HG03460 (cell line): ENCODE results near the gene QRFPR.
A peak's percentile ranks its signal among the peaks of the same experiment; 100 is the strongest.
"Not testable (repeated sequence)": the region's sequence is repeated elsewhere in the genome, so short reads cannot be mapped to it uniquely, and the experiment has no call there.

Source experiments
- ATAC-seq: cut with Tn5 transposase; IDR thresholded peaks from one replicate; pipeline ENCODE4 v1.9.1; 2021; ENCODE audit not compliant: unreplicated experiment

The QRFPR gene

DNA sequence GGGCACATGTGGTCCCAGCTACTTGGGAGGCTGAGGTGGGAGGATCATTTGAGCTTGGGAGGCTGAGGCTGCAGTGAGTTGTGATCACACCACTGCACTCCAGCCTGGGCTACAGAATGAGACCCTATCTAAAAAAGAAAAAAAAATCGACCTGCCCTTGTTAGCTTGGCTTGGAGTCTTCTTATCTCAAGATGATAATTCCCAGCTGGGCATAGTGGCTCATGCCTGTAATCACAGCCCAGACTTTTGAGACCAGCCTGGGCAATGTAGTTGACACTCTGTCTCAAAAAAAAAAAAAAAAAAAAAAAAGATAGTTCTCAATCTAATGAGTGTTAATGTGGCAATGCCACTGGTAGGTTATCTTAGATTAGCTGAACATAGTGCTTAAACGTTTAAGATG, 41.0 kb downstream of the QRFPR start:
- ATAC-seq = no peak

DNA sequence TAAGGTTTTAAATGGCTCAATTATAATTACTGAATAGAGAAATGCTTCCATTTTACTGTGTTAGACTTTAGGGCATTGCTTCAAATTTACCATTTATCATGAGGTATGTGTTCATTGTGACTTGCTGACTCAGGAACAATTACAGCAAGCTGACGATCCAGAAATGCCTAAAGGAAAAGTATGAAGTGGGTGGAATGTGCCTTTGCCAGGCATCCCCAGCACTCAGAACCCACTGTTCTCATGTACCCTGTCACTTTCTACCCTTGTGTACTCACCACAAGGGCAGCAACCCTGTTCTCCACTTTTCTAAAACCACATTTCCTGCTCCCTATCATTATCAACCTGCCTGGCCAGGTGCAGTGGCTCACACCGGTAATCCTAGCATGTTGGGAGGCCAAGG, 41.5 kb downstream of the QRFPR start:
- ATAC-seq = no peak

DNA sequence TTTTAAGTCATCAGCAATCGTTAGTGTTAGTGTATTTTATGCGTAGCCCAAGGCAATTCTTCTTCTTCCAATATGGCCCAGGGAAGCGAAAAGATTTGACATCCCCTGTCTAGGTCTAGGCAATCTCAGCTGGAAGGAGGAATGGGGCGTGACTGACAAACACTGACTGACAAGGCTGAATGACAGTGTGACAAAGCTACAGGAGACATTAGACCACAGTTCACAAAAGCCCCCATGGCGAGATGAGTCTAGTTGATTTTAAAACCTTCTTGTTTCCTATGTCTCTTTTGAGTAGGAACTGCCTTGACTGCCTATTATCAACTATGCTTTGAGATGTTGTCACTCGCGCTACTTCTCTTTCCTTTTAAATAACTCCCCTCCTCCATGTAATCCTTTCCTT, 42.3 kb downstream of the QRFPR start:
- ATAC-seq = no peak

DNA sequence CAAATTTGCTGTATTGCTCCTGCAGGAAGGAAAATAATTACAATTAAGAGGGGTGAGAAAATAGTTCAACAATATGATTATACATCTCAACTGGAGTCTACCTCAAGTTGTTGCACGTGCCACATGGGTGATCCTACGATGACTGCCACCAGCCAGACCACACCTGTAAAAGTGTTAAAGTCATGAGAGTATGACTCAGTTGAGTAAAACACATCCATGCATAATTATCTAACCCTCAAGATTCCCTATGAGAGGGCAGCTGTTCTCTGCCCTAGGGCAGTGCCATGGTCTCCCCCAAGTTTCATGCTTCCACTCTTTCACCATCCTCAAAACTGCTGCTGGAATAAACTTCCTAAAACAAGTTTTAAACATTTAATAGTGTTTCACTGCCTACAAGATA, 44.1 kb downstream of the QRFPR start:
- no peak for ATAC-seq

DNA sequence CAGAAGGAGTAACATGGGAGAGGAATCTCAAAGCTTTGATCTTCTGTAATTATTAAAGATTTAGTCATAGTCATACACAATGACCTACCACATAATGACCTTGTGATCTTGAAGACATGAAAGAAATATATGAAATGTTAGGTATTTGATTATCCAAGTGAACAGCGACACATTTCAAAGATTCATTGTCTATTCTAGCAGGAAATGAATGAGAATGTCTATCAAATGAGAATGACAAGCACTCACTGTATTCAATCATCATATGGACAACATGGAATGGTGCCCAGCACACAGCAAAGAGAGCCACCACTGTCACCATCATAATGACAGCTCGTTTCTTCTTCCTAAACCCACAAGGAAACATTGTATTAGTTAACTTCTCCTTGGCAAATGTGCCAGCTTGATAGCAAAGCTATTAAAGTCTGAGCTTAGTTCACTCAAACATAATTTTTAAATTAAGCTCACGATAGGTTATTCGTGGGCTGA, 50.6 kb downstream of the QRFPR start:
- ATAC-seq = no peak

DNA sequence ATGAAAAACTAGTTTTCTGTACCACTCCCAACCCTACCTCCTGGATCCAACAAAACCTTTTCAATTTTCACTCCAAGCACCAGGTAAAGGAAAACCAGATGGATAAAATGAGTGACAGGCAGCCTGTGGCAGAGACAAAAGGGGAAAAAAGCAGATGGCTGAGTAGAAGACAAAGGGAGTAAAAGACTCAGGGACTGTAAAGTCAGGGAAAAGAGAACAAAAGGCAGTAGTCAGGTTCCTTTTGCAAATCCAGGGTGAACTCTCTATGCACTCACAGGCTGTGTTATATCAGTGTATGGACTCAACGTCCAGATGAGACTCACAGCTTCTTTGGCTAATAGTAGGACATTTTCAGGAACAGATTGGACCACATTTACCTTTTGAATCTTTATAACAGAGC, 54.2 kb downstream of the QRFPR start:
- ATAC-seq = no peak

DNA sequence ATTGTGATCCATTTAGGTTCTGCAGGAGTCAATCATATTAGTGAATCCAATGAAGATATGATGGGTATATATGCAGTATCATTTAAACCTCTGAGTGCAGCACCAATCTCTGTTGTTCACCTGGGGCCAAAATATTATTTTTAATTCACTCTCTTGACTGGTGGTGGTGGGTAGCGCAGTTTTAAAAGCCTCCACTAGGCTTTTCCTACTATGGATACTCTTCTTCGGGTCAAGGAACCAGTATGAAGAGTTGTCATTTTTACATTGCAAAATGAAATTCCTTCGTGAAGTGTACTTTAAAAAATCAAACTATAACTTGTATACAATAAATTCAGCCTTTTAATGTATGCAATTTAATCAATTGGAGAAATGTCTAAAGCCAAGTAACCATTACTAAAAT, 56.5 kb downstream of the QRFPR start:
- ATAC-seq = no peak

DNA sequence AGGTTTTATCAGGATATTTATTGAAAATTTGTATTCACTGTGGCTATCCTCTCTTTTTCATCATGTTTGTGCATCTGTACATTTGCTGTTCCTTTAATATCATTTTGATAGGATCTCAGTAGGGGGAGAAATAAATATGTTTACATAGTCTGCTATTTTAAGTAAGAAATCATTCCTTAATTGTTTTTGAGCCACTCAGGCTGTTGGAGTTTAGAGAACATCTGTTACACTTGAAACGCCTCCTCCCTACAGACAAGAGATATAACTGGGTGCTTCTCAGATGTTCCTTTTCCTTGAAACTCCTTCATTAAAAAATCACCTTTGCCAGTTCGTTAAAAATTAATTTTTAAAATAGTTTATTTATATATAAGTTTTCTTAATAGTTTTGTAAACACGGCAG, 59.4 kb downstream of the QRFPR start:
- ATAC-seq = no peak

DNA sequence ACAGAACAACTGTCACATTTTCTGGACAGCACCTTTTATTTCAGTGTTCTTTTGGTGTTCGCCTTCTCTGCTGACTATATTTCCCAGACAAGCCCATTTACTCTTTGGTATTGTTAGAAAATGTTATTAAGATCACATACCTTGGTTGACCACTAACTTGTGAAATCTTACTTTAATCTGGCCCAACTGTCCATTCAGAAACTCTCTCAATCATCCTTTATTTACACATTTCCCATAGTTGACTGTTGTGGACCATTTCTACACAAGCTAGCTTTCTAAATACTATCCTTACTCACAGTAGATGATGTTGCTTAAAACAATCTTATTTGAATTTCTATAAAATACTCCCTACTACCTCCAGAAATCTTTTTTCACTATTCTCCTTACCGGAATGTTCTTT, 64.7 kb downstream of the QRFPR start:
- ATAC-seq = no peak

DNA sequence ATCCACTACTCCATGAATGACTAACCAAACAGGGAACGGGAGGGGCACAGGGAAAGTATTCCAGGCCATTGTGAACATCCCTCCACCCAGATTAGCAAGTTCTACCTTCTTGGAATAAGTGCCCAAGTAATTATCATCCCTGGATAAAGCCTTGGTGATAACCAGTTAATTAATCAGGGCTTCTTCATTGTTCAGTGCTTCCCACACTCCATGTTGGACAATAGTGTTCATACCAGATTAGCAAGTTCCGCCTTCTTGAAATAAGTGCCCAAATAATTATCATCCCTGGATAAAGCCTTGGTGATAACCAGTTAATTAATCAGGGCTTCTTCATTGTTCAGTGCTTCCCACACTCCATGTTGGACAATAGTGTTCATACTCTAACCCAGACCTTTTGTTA, 67.4 kb downstream of the QRFPR start:
- ATAC-seq = not testable (repeated sequence)

DNA sequence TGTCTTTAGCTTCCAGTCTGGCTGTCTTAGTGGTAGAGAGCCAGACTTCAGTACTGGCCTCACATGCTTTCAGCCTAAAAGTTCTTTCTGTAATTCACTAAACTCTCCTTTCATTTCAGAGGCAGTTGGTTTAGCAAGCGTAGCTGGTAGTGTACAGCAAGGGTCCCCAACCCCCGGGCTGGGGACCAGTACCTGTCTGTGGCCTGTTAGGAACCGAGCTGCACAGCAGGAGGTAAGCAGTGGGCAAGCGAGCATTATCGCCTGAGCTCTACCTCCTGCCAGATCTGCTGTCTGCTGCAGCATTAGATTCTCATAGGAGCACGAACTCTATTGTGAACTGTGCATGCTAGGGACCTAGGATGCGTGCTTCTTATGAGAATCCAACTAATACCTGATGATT, 72.0 kb downstream of the QRFPR start:
- no peak for ATAC-seq

DNA sequence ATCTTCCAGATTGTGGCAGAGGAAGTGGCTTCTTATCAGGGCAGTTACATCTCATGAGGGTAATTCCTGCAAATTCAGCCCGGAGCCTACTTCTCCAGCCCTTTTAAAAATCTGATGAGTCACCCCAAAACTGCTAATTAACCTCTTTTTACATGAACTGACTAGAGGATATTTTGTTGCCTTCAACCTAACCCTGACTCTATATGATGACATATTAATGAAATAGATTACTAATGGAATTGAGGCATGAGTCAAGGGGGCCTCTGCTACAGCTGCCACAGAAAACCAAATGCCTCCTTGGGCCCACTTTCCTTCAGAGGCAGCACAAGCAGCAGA, 72.5 kb downstream of the QRFPR start:
- ATAC-seq = no peak

DNA sequence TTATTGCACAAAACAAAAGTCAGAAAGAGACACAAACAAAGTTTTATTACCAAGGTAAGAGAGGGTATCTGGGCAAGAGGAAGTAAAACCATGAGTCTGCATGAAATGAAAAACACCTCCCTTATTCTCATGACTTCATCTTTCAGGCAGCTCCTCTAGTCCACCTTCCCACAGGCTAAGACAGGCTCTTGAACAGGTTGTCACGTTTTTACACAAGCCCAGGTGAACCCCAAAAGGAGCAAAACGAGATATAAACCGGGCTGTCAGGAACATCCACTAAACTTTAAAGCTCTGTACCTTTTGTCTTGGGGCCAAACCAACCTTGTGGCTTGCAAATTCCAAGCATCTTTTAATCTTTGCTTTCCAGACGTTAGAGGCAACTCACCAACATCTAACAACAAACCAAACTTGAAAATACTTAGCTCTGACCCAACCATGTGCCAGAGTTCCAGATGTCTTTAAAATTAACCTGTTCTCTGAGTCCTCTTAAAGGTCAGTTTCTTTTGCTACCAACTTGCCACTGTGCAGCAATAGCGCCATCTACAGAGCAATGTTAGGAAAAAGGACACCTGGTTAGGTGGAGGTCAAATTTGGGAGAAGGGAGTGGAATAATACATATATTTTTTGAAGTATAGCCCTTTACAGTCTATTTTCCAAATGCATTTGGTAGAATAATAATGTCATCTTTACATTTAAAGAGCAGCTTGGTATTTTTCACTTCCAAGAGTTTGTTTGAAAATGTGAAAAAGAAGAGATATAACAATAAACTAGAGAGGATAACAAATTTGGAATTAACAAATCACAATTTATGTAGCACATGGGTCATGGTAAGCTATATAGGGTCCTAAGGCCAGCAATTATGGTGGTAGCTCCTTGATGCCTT, 73.1 kb downstream of the QRFPR start:
- peak; percentile 95 for ATAC-seq

DNA sequence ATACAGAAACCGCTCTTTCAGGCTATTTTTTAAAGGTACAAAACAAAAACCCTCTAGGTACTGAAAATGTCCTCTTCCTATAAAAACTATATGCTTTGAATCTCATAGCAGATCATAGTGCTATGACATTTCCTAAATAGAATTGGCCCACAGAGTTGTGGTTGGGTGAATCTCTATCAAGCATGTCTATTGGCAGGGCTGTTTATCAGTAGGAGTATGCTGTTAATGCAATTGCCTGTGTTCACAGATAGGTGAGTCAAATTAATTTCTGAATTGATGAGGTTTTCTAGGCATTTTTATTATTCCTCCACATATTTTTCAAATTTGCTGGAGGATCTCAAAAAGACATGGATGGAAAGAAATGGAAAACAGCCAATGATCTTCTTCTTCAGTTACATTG, 73.9 kb downstream of the QRFPR start:
- ATAC-seq = no peak

DNA sequence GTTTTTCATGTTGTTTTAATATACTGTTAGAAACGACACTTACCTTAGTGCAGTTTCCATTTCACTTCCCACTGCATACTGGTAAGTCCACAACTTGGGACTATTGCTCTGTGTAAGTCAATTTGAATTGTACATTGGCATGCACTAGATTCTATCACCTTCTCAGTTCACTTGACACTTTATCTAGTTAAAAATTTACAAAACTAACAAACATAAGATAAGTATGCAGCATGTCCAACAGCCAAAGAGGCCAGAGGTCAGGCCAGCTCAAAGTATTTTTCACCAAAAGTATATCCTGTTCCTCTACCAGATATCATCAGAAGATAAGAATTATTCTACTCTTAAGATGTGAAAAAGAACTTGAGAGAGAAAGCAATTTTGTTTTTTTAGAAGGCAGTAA, 75.9 kb downstream of the QRFPR start:
- no peak for ATAC-seq

DNA sequence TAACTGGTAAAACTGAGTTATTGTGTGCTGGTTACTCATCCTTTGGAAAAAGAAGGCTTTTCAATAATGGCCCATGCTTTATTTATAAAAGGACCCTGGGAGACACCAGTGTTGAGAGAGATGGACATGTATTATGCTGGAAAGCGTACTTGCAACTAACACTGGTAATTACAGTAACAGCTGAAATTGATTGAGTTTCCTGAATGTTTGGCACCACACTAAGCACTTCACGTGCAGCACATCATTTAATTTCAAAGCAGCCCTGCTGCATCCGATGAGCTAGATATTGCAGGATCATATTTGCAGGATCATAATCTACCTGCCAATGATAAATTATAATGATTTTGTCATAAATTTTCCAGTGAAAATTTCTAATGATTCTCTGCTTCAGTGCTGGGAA, 81.5 kb downstream of the QRFPR start:
- ATAC-seq = no peak

DNA sequence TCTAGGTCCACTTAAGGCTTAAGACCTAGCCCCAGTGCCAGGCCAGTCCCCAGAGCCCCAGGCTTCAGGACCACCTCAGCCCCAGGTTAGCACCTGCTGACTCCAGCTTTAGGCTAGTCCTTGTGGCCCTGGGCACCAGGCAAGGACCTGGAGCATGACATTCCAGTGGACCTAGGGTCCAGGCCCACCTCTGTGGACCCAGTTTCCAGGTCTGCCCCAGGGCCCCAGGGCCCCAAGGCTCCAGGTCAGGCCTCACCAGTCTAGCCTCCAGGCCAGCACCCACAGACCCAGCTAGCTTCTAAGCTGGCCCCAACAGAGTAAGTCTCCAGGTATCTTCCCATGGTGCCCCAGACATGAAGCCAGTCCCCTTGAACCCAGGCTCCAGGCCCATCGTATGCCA, 97.5 kb downstream of the QRFPR start:
- no peak for ATAC-seq

DNA sequence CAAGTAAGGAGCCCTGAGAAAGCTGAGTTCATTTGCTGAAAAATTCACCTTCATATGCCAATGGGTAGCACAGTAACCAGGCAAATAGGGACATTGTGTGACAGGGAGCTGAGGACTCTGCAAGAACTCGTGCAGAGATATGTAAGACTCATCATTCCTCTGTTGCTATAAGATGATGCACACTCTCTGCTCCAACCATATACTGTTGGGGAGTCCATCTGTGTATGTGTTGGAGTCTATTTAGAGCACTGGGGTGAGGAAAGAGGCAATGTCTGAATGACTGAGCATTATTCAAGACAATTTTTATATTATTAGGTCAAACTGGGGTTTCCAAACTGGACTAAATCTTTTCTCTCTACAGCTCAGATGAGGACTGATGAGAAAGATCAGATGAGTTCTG, 100.4 kb downstream of the QRFPR start:
- ATAC-seq = no peak

DNA sequence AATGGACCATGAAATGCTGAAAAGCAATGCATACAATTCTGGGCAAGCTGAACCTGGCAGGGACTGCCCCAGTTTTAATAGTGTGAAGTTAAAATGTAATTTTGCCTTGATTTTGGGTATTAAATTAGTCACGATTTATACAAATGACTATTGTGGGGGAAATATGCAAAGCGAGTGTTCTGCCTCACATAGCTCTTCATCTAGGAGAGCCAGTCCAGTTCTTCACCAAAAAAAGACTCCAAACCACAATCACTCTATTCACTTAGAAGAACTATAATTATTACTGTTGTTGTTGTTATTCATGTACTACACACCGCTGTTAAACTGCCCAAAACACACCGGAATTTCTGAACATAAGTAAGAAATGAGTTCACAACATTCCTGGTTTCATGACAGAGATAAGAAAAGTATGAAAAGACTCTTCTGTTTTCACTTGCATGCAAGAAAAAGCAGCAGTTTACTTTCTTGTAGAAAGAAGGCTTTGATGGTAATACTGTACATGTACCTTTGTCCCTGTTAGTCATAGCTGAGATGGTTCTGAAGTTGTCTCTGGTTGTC, 101.9 kb downstream of the QRFPR start:
- ATAC-seq = peak; percentile 86
